Nephron progenitor cell (in vitro differentiated cells): ENCODE results near the gene TTPAL.

ENCODE experiments used
- DNase-seq: peaks from one replicate; pipeline ENCODE4 v3.0.0; 2021
- H3K27ac Mint-ChIP-seq: 2 replicates; pipeline ENCODE4 v1.8.0; 2021; ENCODE audit warnings: mild to moderate bottlenecking, moderate library complexity, mixed read lengths
- H3K27me3 Mint-ChIP-seq: 2 replicates; pipeline ENCODE4 v1.8.0; 2021; ENCODE audit warnings: mild to moderate bottlenecking, low read depth, mixed read lengths; ENCODE audit not compliant: poor library complexity
- H3K36me3 Mint-ChIP-seq: 2 replicates; pipeline ENCODE4 v1.8.0; 2021; ENCODE audit warnings: low read depth, mixed read lengths
- H3K4me1 Mint-ChIP-seq: 2 replicates; pipeline ENCODE4 v1.8.0; 2021; ENCODE audit warnings: mixed read lengths
- H3K4me3 Mint-ChIP-seq: 2 replicates; pipeline ENCODE4 v1.8.0; 2021; ENCODE audit warnings: mild to moderate bottlenecking, moderate library complexity, mixed read lengths
- H3K9me3 Mint-ChIP-seq: 2 replicates; pipeline ENCODE4 v1.8.0; 2021; ENCODE audit warnings: mild to moderate bottlenecking, moderate library complexity, mixed read lengths
- TF ChIP-seq, protein P1 (sequence below): fragments of 200-600 bp; sonication (generic); IDR thresholded peaks from 2 replicates; pipeline ENCODE4 v1.5.0; 2021; ENCODE audit warnings: antibody characterized with exemption

TTPAL gene

DNA sequence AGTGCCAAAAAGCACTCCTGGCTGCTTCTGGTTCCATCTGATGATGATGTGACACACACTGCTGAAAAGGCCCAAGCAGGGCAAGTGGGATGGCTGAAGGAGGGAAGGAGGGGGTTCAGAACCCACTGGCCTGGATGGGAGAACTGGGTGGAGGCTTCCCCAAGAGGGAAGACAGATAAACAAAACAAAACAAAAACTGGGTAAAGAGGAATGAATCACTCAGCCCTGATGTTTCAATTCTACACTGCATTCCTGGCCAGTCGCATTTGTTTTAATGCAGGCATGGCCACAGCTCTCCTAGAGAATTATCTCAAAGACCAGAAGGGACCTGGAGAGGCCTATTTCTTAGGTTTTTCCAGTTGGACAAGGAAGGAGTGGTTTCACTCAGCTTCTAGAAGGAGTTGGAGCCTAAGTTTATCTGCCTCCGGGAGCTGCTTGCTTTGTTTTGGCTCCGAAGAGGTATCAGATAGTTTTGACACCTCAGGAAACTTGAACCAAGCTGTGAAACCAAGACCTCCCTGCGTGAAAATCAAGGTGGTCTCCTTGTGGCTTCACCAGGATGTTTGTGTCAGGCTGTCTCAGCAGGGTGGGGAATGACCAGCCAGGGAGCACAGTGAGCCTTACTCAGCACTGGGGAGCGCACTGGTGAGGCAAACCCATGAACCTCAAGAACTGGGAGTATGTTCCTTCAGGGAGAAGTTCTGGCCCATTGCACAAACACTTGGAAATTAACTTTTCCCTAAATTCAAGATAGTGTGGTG is 16.1 kb downstream of the TTPAL start:
- Mint-ChIP-seq H3K27me3 (no peaks in the 10 kb centered on the region), H3K4me1 (no peaks in the 10 kb centered on the region), H3K27ac (peak overlapping the region; percentile 5), H3K4me3 (no peak overlapping the region), H3K36me3 (peaks cover 53% of the 10 kb centered on the region), H3K9me3 (no peaks in the 10 kb centered on the region)
- DNase-seq: no peak
- TF ChIP-seq, protein P1, sequence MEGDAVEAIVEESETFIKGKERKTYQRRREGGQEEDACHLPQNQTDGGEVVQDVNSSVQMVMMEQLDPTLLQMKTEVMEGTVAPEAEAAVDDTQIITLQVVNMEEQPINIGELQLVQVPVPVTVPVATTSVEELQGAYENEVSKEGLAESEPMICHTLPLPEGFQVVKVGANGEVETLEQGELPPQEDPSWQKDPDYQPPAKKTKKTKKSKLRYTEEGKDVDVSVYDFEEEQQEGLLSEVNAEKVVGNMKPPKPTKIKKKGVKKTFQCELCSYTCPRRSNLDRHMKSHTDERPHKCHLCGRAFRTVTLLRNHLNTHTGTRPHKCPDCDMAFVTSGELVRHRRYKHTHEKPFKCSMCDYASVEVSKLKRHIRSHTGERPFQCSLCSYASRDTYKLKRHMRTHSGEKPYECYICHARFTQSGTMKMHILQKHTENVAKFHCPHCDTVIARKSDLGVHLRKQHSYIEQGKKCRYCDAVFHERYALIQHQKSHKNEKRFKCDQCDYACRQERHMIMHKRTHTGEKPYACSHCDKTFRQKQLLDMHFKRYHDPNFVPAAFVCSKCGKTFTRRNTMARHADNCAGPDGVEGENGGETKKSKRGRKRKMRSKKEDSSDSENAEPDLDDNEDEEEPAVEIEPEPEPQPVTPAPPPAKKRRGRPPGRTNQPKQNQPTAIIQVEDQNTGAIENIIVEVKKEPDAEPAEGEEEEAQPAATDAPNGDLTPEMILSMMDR: no peak

DNA sequence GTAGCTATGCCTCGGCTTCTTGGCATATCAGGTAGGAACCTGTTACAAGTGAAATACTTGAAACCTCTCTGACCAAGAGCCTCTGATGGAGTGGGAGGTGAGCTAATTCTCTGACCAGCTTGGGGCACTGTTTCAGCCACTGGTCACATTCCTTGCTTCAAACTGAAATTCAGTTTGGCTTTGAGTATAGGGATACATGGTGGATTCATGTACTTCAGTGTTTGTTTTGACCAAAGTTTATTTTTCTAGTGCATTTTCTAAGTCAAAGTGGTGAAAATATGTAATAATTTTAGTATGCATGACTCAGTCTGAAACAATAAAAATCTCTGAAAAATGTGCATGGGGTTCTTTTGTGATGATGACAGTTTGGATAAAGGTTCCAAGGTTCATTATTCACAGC is 18.6 kb downstream of the TTPAL start:
- no peaks in the 10 kb centered on the region for H3K4me1 Mint-ChIP-seq
- H3K27me3 Mint-ChIP-seq: no peaks in the 10 kb centered on the region

GRCh38 chr20:44494681-44495080 is 19.0 kb downstream of the TTPAL start:
- TF ChIP-seq, protein P1: no peak
- no peak overlapping the region for H3K27ac Mint-ChIP-seq
- no peak for DNase-seq
- H3K4me1 Mint-ChIP-seq: no peaks in the 10 kb centered on the region
- no peak overlapping the region for H3K4me3 Mint-ChIP-seq
- H3K27me3 Mint-ChIP-seq: no peaks in the 10 kb centered on the region
- peaks cover 64% of the 10 kb centered on the region for H3K36me3 Mint-ChIP-seq
- no peaks in the 10 kb centered on the region for H3K9me3 Mint-ChIP-seq

More for the DNA sequence above, 18.6 kb downstream of the TTPAL start:
- Mint-ChIP-seq H3K36me3 (peaks cover 68% of the 10 kb centered on the region), H3K27ac (no peak overlapping the region), H3K9me3 (no peaks in the 10 kb centered on the region), H3K4me3 (no peak overlapping the region)
- TF ChIP-seq, protein P1: no peak
- DNase-seq: no peak

GRCh38 chr20:44495257-44495656 is 19.6 kb downstream of the TTPAL start:
- DNase-seq: no peak
- no peaks in the 10 kb centered on the region for H3K9me3 Mint-ChIP-seq
- H3K4me1 Mint-ChIP-seq: no peaks in the 10 kb centered on the region

DNA sequence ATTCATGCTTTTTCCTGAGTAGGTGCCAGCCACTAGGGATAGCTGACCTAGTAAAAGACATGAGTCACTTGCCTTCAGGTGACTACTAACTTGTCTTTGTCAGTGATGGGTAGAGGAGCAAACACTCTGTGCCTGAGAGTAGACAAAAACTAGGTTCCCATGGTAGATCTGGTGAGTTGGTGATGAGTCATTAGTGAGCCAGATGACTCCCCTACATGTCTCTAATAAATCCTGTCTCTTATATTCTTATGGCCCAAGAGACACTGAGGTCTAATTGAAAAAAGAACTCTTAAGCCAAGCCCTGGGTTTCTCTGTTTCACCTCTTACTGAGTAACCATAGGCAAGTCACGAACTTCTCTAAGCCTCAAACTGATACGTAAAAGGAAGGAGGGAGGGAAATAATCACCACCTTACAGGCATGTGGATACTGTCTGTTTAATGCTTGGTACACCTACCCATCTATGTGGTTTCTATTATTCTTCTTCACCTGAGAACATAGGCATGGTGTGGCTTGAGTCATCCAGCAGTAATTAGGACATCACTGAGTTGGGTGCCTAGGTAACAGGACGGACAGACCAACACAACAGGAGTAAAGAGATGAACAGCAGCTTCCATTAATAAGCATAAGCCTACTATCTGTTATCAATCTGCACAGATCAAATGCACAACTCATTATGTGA is 20.3 kb downstream of the TTPAL start:
- no peaks in the 10 kb centered on the region for H3K27me3 Mint-ChIP-seq
- DNase-seq: no peak
- TF ChIP-seq, protein P1: no peak
- no peaks in the 10 kb centered on the region for H3K4me1 Mint-ChIP-seq
- no peak overlapping the region for H3K27ac Mint-ChIP-seq
- H3K9me3 Mint-ChIP-seq: no peaks in the 10 kb centered on the region
- H3K36me3 Mint-ChIP-seq: peaks cover 62% of the 10 kb centered on the region
- H3K4me3 Mint-ChIP-seq: no peak overlapping the region

More at GRCh38 chr20:44495257-44495656, 19.6 kb downstream of the TTPAL start:
- Mint-ChIP-seq H3K27ac (no peak overlapping the region), H3K4me3 (no peak overlapping the region), H3K36me3 (peaks cover 60% of the 10 kb centered on the region), H3K27me3 (no peaks in the 10 kb centered on the region)
- TF ChIP-seq, protein P1: no peak

- Mint-ChIP-seq H3K4me1 (no peaks in the 10 kb centered on the region), H3K27me3 (no peaks in the 10 kb centered on the region), H3K9me3 (no peaks in the 10 kb centered on the region), H3K36me3 (peaks cover 64% of the 10 kb centered on the region), H3K4me3 (no peak overlapping the region), H3K27ac (no peak overlapping the region)
- no peak for DNase-seq
- TF ChIP-seq, protein P1: no peak
Measured at GRCh38 chr20:44496976-44497375, 21.3 kb downstream of the TTPAL start.
